ENCODE results near the gene RORB.

RORB gene

GRCh38 chr9:74609671-74610405 is 112.7 kb downstream of the RORB start:
- no peak for DNase-seq

- no peak for DNase-seq
Observed at GRCh38 chr9:74610523-74611061, 113.5 kb downstream of the RORB start.

- no peak for DNase-seq
Observed at GRCh38 chr9:74630228-74630627, 133.1 kb downstream of the RORB start.

GRCh38 chr9:74639112-74639511 is 142.0 kb downstream of the RORB start:
- DNase-seq, result no peak

- no peak for DNase-seq
Observed at GRCh38 chr9:74642376-74642775, 145.2 kb downstream of the RORB start.

- DNase-seq, result no peak
Observed at GRCh38 chr9:74643303-74643923, 146.3 kb downstream of the RORB start.

GRCh38 chr9:74644023-74644422 is 146.9 kb downstream of the RORB start:
- DNase-seq, result no peak

GRCh38 chr9:74645007-74645639 is 148.0 kb downstream of the RORB start:
- no peak for DNase-seq

- DNase-seq, result no peak
Observed at GRCh38 chr9:74653410-74654080, 156.4 kb downstream of the RORB start.

- DNase-seq, result no peak
Observed at GRCh38 chr9:74662674-74663073, 165.5 kb downstream of the RORB start.

- DNase-seq, result no peak
Observed at GRCh38 chr9:74663439-74663838, 166.3 kb downstream of the RORB start.

GRCh38 chr9:74666625-74667316 is 169.6 kb downstream of the RORB start:
- no peak for DNase-seq

- DNase-seq, result no peak
Observed at GRCh38 chr9:74672237-74672636, 175.1 kb downstream of the RORB start.

GRCh38 chr9:74674077-74674476 is 176.9 kb downstream of the RORB start:
- DNase-seq, result no peak

GRCh38 chr9:74681906-74682305 is 184.8 kb downstream of the RORB start:
- DNase-seq, result no peak

GRCh38 chr9:74683322-74683721 is 186.2 kb downstream of the RORB start:
- DNase-seq, result no peak

- no peak for DNase-seq
Observed at GRCh38 chr9:74691058-74691457, 193.9 kb downstream of the RORB start.

- no peak for DNase-seq
Observed at GRCh38 chr9:74696520-74696919, 199.4 kb downstream of the RORB start.

- DNase-seq, result no peak
Observed at GRCh38 chr9:74697535-74697934, 200.4 kb downstream of the RORB start.

- no peak for DNase-seq
Observed at GRCh38 chr9:74711341-74711740, 214.2 kb downstream of the RORB start.

- DNase-seq, result no peak
Observed at GRCh38 chr9:74718709-74719108, 221.6 kb downstream of the RORB start.

GRCh38 chr9:74719306-74719705 is 222.2 kb downstream of the RORB start:
- DNase-seq, result no peak

All from CD4-positive, alpha-beta T cell treated with Interferon gamma for 1 hour (primary cell).